Neural progenitor cell (in vitro differentiated cells): ENCODE results near the gene PARN.
"Not testable (repeated sequence)": the region's sequence is repeated elsewhere in the genome, so short reads cannot be mapped to it uniquely, and the experiment has no call there.

Experiments used
- CTCF ChIP-seq: fragments of 200-600 bp; sonication (generic); IDR thresholded peaks from 2 replicates; pipeline ENCODE4 v1.5.1; 2017; ENCODE audit warnings: antibody characterized with exemption, mild to moderate bottlenecking
- EZH2 ChIP-seq: fragments of 200-600 bp; sonication (generic); IDR thresholded peaks from 2 replicates; pipeline ENCODE4 v1.6.1; 2017; ENCODE audit warnings: antibody characterized with exemption, mild to moderate bottlenecking, moderate library complexity
- EZH2phosphoT487 ChIP-seq: fragments of 200-600 bp; sonication (generic); IDR thresholded peaks from 2 replicates; pipeline ENCODE4 v1.6.1; 2017; ENCODE audit warnings: antibody characterized with exemption

- TF ChIP-seq CTCF, EZH2, EZH2phosphoT487: not testable (repeated sequence)
These were observed 55.2 kb downstream of the PARN start for GRCh38 chr16:14574698-14575415.
